Gastrocnemius medialis (tissue), 4 donors: ENCODE measurements around the gene CXorf58. TPM values are rescaled to one million over a fixed set of nuclear protein-coding genes. Genes with fewer than 3 reads are reported as not detected.

Experiments used
- ATAC-seq, 2 donors: fragments of 150-250 bp; one replicate each; pipeline ENCODE4 v1.9.1; 2016
- DNase-seq, 2 donors: peaks; one replicate each; pipeline ENCODE4 v3.0.0-alpha.2; 2019
- H3K27ac ChIP-seq, 4 donors: fragments of 200-600 bp; sonication (generic); 1 replicate in 1 of 4; 2 replicates in 3 of 4; pipeline ENCODE4 v1.5.1; 2016 to 2018; ENCODE audit warnings: mild to moderate bottlenecking in 2 of 4, moderate library complexity in 1 of 4
- H3K27me3 ChIP-seq, 3 donors: fragments of 200-600 bp; sonication (generic) in 2 of 3; 1 replicate in 1 of 3; 2 replicates in 2 of 3; pipeline versions ENCODE4 v1.5.1 to v1.6.0; 2016 to 2019; ENCODE audit warnings: mild to moderate bottlenecking in 1 of 3, moderate library complexity in 1 of 3
- H3K36me3 ChIP-seq, 2 donors: fragments of 200-600 bp; sonication (generic) in 1 of 2; one replicate each; pipeline ENCODE4 v1.5.1; 2017 to 2018
- H3K4me1 ChIP-seq, 2 donors: fragments of 200-600 bp; sonication (generic) in 1 of 2; one replicate each; pipeline ENCODE4 v1.5.1; 2016 to 2017; ENCODE audit warnings: mild to moderate bottlenecking in 2 of 2
- H3K4me3 ChIP-seq, 4 donors: fragments of 200-600 bp; sonication (generic) in 3 of 4; 1 replicate in 1 of 4; 2 replicates in 3 of 4; pipeline ENCODE4 v1.5.1; 2016 to 2019; ENCODE audit warnings: mild to moderate bottlenecking in 2 of 4
- H3K9me3 ChIP-seq, 3 donors: fragments of 200-600 bp; sonication (generic) in 2 of 3; 1 replicate in 1 of 3; 2 replicates in 2 of 3; pipeline ENCODE4 v1.5.1; 2016 to 2019
- CTCF ChIP-seq, 5 experiments: fragments of 450-650 bp in 3 of 5; fragments of 200-600 bp in 2 of 5; sonication (generic) in 2 of 5; IDR thresholded peaks in 4 of 5; conservative IDR thresholded peaks in 1 of 5; 1 replicate in 4 of 5; 2 replicates in 1 of 5; pipeline ENCODE4 v1.5.1; 2016 to 2019; ENCODE audit warnings: antibody characterized with exemption in 5 of 5, mild to moderate bottlenecking in 3 of 5, moderate library complexity in 3 of 5
- POLR2A ChIP-seq, 2 donors: fragments of 450-650 bp; IDR thresholded peaks; one replicate each; pipeline ENCODE4 v1.6.1; 2017; ENCODE audit warnings: antibody characterized with exemption in 2 of 2, mild to moderate bottlenecking in 2 of 2, moderate library complexity in 2 of 2
- in situ Hi-C, 4 donors: fragments of 200-750 bp; cut with MboI; loops; one replicate each; pipeline versions ENCODE4 v1.15.0 to v1.8.0; 2017; ENCODE audit warnings: low sequenced_read_pairs in 4 of 4
- intact Hi-C: fragments of 100-400 bp; cut with DNase I; formaldehyde crosslinking; loops from one replicate; pipeline ENCODE4 v1.15.1; 2023; ENCODE audit warnings: low total_unique reads
- total RNA-seq, 4 donors: library from RNA; depleted of rRNA; stranded (reverse); fragments of >200 nt; gene quantifications; one replicate each; pipeline versions ENCODE4 v1.1.0 to v1.2.3, GENCODE V29; 2016

CXorf58 gene
- total RNA-seq, 4 donors from 2014 or later, result 3.1 TPM; not detected in 3

- intact Hi-C loops, result no loop called here
- Histone ChIP-seq H3K9me3 (no peaks in the 10 kb centered on the region), H3K27me3 (no peaks in the 10 kb centered on the region), H3K4me3 (no peak overlapping the region), H3K27ac (no peak overlapping the region), H3K36me3 (no peaks in the 10 kb centered on the region), H3K4me1 (no peaks in the 10 kb centered on the region)
- in situ Hi-C loops, result no loop called here
- no peak for ATAC-seq
- no peak for TF ChIP-seq CTCF (IDR thresholded peaks at IDR 0.05 in 4 of 5, conservative IDR thresholded peaks at IDR 0.05 in 1 of 5)
- no peak for DNase-seq
Measured at GRCh38 chrX:23981711-23982110, 73.9 kb downstream of the CXorf58 start.

GRCh38 chrX:23982891-23983290 lies 75.1 kb downstream of the CXorf58 start:
- no peaks in the 10 kb centered on the region for H3K4me1 ChIP-seq
- no peak for ATAC-seq
- no peaks in the 10 kb centered on the region for H3K9me3 ChIP-seq
- TF ChIP-seq CTCF (IDR thresholded peaks at IDR 0.05 in 4 of 5, conservative IDR thresholded peaks at IDR 0.05 in 1 of 5) (no peak), POLR2A (IDR thresholded peaks at IDR 0.05) (no peak)
- in situ Hi-C loops, result no loop called here
- no peak overlapping the region for H3K27ac ChIP-seq
- no peaks in the 10 kb centered on the region for H3K27me3 ChIP-seq
- intact Hi-C loops, result no loop called here
- H3K4me3 ChIP-seq, result no peak overlapping the region
- H3K36me3 ChIP-seq, result peaks cover 0 to 3% of the 10 kb centered on the region in 2 donors
- no peak for DNase-seq

Other genes with a start within 250 kb of the CXorf58 start
- 10 to 100 TPM; 21.2 to 40.7 (median 37.6) TPM for gene PRDX4, start 240.5 kb upstream of the CXorf58 start, total RNA-seq
- gene ACOT9, start 164.7 kb upstream of the CXorf58 start, total RNA-seq, result 10 to 100 TPM; 12.3 to 21.9 (median 20.6) TPM
- gene SAT1, start 124.8 kb upstream of the CXorf58 start, total RNA-seq, result 100 to 1,000 TPM in 1 of 4 donors, 10 to 100 TPM in 3; 46.1 to 122 (median 81.4) TPM
- 10 to 100 TPM; 12.1 to 37.3 (median 30.8) TPM for gene APOO, start 68 bp upstream of the CXorf58 start, total RNA-seq
- gene KLHL15, start 119.2 kb downstream of the CXorf58 start, total RNA-seq, result 1 to 10 TPM; 5.1 to 9.3 (median 8.1) TPM
- gene EIF2S3, start 146.9 kb downstream of the CXorf58 start, total RNA-seq, result 10 to 100 TPM; 50.8 to 89.1 (median 70.2) TPM
- 10 to 100 TPM; 42.9 to 63.3 (median 57.3) TPM for gene ZFX, start 241.7 kb downstream of the CXorf58 start, total RNA-seq